Measurements from ENCODE around the gene C11orf52.
"Not testable (repeated sequence)": the region's sequence is repeated elsewhere in the genome, so short reads cannot be mapped to it uniquely, and the experiment has no call there.

C11orf52 gene

DNA sequence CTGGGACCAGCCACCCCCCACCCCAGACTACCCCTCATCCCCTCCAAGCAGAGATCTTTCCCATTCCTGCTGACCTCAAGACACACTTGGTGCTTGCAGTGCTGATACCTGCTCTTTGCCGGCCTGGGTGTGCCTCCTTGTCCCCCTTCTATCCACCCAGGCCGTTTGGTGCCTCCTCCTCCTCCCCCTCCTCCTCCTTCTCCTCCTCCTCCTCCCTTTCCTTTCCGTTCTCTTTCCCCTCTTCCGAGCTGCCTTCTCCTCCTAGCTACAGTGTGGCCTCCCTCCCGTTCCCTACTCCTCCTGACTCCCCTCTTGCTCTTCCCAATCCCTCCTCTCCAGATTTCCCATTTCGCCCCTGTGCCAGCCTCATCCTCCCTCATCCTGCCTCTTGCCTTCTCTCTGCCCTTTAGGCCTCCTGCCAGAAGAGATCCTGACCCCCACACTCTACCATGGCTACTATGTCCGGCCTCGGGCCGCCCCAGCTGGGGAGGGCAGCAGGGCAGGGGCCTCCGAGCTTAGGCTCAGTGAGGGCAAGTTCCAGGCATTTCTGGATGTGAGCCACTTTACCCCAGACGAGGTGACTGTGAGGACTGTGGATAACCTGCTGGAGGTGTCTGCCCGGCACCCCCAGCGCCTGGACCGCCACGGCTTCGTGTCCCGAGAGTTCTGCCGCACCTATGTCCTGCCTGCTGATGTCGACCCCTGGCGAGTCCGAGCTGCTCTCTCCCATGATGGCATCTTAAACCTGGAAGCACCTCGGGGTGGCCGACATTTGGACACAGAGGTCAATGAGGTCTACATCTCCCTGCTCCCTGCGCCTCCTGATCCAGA, 5.5 kb upstream of the C11orf52 start:
- DNase-seq: no peak

DNA sequence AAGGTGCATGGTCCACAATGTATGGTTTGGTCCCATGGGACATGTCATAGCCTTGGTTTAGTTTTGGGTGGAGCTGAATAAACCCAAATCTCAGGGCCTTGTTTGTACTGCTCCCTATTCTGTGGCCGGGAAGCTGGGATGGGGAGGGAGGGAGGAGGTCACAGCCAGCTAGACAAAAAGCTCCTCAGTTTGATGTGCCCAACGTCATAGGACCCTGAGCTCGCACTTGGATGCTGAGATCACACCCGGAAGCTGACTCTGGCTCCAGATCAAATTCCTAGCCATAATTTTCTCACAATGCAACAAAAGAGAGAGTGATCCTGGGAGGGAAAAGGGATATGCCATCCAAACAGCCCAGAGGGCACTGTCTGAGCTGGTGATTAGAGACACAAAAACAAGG, 4.7 kb upstream of the C11orf52 start:
- no peak for DNase-seq

DNA sequence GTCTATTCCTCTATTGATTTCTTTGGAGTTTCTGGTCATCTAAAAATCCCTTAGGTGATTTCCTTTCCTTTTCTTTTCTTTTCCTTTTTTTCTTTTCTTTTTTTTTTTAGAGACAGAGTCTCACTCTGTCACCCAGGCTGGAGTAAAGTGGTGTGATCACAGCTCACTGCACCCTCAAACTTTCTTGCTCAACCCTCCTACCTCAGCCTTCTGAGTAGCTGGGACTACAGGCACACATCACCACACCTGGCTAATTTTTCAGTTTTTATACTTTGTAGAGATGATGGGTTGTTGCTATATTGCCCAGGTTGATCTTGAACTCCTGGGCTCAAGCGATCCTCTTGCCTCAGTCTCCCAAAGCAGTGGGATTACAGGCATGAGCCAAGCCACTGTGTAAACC, 1.9 kb upstream of the C11orf52 start:
- no peak for DNase-seq

DNA sequence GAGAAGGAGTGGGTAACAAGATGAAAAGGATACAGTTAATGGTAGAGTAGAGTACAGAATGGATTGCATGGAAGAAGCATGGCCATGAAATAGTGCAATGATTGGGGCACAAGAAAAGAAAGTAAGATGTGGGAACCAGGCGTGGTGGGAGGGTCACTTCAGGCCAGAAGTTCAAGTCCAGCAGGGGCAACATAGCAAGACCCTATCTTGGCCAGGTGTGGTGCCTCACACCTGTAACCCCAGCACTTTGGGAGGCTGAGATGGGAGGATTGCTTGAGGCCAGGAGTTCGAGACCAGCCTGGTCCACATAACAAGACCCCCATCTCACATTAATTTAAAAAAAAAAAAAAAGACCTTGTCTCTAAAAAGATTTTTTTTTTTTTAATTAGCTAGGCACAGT, 1.4 kb upstream of the C11orf52 start:
- DNase-seq: no peak

DNA sequence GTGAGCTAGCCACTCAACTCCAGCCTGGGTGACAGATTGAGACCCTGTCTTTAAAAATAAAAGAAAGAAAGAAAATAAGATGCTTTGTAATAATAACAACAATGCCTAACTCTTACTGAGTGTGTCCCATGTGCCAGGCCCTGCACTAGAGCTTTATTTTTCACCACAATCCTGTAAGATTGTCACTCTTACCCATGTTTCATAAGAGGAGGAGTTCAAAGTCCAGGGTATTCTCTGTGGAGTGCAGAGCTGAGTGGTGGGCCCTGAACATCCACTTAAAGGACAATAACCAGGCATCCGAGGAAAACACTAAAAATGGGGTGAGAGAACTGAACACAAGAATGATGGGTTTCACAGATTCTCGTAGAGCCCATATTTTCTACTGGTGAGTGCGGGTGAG, 925 bp upstream of the C11orf52 start:
- DNase-seq: no peak

DNA sequence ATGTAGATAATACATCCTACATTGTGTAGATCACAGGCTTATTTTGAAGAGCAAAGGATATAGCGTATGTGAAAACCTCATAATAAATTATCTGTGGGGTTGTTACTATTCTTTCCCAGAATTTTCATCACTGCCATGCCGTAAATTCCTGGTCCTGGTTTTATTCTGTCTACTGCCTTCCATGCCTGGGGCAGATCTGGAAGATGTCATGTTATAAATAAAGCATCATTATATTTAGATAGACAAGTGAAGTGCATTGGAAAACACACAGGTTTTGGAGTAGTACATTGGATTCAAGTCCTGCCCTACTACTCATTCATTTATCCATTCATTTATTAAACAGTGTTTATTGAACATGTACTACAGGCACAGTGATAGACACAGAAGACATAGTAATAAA, 2.2 kb downstream of the C11orf52 start:
- no peak for DNase-seq

DNA sequence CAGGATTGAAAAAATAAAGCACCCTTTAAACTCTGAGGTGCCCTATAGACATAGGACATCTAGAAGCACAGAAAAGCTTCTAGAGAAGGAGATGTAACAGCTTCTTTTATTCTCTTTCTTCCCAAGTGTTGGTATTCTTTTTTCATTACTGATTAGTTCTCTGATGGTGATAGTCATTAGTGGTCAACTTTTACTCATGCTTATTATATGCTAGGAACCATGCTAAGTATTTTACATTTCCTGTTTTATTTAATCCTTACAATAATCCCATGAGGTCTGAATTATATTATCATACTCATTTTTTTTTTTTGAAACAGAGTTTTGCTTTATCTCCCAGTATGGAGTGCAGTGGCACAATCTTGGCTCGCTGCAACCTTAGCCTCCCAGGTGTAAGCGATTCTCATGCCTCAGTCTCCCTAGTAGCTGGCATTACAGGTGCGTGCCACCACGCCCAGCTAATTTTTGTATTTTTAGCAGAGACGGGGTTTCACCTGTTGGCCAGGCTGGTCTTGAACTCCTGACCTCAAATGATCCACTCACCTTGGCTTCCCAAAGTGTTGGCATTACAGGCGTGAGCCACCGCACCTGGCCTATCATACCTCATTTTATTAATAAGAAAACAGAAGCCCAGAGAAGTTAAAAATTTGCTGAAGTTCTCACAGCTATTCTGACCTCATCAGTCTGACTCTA, 3.0 kb downstream of the C11orf52 start:
- DNase-seq: no peak

DNA sequence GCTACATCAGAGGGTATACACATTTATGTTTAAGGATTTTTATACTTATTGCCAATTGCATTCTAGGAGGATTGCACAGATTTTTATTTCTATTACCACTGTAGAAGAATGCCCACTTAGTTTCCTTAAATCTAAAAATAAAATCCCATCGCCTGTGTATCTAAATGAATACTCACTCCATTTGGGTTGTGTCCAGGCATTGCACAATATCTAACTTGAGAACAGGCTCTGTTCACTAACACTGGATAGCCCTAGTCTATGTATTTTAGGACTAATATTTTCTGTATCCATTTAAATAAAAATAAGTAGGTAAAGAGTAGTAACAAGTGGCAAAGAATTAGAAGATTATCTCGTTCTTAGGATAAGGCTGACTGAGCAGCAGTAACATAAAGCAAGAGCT, 4.1 kb downstream of the C11orf52 start:
- DNase-seq: no peak

DNA sequence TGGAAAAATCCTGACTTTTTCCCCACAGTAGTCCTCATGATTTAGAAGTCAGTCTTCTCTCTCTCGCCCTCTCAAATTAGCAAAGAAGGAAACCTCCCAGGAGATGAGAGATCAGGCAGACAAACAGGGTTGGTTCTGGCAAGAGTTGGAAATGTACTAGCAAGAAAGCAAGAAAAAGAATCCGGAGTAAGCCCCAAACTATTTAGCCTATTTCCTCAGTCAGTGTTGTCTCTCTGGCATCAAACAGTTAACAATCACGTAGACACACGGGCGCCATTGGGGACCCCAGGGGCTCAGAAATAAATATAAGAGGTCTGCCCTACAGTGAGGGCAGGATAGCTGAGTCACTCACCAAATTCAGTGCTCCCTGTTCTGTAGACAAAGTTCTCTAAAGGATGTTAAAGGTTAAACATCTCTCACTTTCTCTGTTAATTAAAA, 4.7 kb downstream of the C11orf52 start:
- no peak for DNase-seq

DNA sequence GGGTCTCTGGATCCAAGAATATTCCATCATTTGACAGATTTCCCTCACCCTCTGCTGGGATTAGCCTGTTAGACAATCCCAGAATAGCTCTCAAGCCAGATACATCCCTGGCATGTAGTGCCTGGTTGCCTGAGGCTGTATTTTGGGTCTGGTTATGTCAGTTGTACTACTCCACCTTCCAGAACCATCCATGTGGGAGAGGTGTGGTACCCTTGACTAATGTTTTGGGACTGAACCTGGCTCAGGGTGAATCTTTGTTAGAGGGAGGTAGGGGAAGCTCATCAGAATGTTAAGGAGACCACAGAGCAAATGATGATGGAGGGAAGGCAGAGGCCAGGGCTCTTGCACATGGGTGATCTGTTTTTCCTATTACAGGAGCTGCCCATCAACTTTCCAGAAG, 5.2 kb downstream of the C11orf52 start:
- no peak for DNase-seq

DNA sequence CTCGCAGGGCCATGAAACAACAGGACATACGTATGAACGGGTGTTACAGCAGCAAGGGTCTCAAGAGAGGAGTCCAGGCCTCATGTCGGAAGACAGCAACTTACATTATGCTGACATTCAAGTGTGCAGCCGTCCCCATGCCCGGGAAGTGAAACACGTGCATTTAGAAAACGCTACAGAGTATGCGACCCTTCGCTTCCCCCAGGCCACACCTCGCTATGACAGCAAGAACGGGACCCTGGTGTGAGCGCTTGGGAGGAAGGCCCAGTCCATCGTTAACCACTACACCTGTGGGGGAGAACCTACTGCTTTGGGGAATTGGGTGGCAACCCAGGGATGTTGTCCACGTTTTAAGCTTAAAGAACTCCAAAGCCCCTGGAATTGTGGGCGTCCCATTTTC, 7.2 kb downstream of the C11orf52 start:
- no peak for DNase-seq

DNA sequence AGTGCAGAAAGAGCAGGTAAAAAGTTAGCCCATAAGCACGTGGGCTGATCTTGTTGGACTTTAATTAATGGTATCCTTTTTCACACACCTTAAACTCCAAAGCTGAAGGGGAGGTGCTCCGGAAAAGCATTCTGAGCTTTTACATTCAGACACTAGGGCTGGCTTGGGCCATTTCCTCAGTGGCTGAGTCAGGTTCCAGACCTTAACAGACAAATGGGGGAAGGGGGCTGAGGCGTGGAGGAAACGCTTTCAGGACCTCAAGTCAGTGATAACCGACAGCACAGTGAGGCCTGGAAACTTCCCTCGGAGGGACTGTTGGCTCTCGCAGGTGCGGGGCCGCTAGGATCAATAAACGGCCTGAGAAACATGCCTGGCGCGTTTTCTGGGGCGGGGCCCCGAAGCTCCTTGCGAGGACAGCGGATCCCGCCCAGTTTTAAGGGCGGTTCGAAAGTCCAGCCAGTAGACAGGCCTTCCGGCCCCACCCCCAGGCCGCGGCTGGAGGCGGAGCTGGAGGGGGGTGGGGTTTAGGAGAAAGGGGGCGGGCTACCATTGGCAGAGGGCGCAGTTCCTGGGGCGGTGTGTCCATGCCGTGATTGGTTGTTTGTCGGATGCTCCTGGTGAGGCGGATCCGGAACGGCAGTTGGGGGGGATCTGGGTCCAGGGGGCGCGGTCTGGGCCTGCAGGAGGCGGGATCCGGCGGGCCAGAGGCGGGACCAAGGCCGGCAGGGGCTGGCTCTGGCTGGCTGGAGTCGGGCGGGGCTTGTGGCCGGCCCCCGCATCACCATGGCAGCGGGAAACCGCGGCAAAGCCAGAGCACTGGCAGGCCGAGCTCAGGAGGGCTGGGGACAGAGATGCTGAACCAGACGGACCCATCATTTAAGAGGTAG, 8.0 kb downstream of the C11orf52 start:
- peak; percentile 95 for DNase-seq

DNA sequence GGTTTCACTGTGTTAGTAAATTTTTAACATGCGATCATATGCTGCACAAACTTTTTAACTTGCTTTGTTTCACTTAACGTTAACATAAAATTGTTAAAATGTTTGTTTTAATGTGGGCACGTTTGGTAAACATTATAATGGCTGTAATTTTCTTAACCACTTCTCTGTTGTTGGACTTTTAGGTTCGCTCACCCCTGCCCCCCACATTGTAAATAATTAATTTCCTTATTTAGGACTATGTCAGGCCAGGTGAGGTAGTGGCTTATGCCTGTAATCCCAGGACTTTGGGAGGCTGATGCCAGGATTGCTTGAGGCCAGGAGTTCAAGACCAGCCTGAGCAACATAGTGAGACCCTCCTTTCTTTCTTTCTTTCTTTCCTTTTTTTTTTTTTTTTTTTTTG, 11.8 kb downstream of the C11orf52 start:
- DNase-seq: no peak

DNA sequence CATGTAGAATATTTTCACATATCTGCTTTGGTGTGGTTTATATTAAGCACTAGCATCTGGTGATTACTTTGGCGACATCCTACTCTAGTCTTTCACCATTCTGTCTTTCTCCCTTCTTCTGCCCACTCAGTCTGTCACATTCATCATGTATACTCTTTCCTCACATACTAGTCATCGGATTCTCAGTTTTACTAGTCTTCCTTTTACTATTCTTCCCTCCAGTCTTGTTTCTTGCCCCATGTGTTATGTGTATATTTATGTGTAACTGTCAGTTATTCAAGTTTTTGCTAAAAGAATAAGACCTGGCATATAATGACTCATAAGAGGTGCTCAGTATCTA, 13.9 kb downstream of the C11orf52 start:
- no peak for DNase-seq

DNA sequence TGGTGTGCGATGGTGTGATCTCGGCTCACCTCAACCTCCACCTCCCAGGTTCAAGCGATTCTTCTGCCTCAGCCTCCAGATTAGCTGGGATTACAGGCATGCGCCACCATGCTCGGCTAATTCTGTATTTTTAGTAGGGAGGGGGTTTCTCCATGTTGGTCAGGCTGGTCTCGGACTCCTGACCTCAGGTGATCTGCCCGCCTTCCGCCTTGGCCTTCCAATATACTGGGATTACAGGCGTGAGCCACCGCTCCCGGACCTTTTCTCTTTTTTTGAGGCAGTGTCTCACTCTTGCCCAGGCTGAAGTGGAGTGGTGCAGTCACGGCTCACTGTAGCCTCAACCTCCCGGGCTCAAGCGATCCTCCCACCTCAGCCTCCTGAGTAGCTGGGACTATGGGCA, 14.5 kb downstream of the C11orf52 start:
- not testable (repeated sequence) for DNase-seq

DNA sequence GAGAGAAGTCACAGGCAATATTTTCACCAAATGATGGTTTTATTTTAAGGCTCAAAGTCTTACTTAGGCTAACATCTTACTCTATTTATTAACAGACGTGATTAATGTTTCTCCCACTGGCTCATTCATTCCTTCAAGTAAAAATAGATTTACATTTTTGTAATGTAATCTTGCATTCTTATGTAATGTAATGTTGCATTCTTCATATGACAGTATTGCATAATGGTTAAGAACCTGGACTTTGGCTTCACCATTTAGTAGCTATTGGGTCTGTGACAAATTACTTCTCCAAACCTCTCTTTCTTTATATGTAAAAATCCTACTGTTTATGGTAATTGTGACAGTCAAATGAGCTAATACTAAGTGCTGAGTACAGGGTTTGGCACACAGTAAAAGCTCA, 15.2 kb downstream of the C11orf52 start:
- DNase-seq: no peak

DNA sequence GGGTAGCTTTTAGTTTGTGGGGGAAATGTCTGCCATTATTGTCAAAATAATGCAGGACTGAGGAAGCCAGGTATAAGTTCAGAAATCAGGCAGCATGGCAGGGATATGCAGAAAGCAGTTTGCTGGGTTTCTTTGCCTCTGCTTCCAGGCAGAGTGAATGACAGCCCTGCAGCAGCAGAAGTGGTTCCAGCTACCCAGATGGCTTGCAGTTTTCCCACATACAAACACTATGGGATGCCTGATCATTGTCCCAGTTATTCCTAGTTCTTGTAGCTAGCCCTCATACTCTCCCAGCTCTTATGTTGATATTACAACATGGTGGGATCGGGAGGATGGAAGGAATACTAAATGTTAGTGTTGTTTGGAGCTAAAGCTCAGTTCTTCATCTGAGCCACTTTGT, 15.6 kb downstream of the C11orf52 start:
- no peak for DNase-seq

DNA sequence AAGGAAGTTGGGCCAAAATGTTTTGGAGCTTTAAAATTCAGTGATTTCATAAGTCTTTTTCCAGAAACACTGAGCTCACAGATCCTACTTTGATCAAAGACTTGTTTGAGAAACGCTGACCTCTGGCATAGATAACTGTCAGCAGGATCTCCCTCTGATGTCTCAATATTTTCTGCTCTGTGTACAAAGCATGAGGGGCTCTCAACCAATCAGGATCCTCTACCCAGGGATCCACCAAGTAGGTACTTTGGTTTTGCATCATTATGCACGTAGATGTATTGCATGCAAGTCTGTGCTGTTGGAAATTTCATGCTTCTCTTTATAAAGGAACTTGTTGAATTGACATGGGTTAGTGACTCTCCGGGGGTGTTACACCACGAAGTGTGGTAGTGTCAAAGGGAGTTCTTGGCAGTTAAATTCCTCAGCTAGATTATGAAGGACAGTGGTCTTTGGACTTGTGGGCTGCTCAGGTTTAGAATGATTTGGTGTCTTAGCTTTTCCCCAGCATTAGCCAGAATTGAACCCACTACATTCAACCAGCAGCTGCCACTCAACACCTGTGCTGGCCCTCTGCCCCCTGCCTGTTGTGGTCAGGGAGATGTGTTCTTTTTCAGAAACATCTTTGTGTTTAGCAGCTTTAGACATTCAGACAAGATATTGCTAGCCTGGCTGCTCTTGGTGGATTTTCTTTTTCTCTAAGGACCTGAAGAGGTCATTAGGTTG, 16.8 kb downstream of the C11orf52 start:
- DNase-seq: no peak

DNA sequence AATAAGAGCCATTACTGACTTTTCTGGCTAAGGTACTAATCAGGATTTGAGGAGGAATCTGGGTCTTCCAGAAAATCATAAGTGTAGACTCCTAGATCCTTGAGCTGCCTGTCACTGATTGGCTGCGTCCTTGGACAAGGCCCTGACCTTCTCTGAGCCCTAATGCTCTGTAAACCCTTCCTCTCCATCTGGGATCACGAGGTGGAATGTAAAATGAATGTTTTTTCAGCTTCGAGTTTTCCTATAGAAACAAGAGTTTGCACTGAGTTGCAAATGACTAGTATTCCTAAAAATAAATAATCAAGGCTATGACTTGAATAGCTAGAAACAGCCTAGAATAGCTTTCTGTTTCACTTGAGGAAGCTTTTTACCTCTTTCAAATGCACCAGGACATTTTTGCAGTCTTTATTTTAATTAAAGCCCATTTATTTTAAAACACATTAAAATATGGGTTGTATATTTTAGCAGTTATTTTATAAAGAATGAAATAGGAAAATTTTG, 17.4 kb downstream of the C11orf52 start:
- no peak for DNase-seq

DNA sequence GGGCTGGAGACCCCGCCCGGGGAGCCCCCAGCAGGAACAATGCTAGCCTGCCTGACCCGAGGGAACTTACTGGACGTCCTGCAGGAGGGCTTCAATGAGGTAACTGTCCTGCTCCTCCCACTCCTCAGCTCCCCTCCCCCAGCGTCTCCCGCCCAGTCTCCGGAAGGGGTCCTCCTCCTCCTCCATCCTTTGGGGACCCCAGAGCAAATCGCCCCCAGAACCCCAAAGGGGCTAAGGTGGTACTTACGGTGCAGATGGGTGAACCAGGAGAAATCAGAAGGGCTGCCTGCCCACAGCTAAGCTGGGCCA, 18.7 kb downstream of the C11orf52 start:
- no peak for DNase-seq

DNA sequence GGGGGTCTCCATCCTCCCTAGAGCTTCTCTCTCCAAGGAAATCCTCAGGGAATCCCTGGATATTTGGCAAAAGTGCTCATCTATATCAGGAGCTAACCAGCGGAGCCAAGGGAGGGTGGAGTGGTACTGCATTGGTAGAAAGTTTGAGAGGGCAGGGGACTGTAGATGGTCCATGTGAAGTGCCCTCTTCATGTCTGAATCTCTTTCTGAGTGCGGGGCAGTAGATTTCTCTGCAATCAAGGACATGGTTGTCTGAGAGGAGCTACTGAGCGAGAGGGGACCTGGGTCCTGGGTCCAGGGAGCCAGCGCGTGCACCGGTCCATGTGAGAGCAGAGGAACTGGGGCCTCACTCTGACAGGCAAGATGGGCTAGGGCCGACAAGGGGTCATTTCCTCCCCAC, 19.1 kb downstream of the C11orf52 start:
- no peak for DNase-seq

DNA sequence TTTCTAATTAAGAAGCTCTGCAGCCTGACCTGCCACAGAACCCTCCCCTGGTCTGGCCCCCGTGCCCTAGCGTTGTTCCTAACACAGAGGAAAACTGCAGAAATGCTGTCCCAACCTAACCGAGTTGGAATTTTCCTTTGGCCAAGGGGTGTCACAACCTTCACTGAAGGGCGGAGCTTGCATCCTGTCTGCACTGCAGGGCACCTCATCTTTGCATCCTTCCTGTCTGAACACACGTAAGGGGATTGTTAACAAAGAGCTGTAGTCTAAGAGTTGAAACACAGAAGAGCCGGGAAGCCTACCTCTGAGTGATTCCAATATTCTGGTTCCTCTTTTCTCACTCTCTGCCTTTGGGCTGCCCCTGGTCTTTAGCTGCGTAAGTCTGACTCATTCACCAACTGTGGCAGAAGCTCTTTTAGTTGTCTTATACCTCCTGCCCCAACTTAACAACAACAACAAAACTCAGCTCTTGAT, 20.0 kb downstream of the C11orf52 start:
- DNase-seq: peak; percentile 52 to 66
